KMS-11 (cell line): ENCODE results near the gene ASB2.

Experiments used
- H2AFZ ChIP-seq: fragments of 200-600 bp; sonication (generic); 2 replicates; pipeline ENCODE4 v1.6.1; 2016; ENCODE audit warnings: antibody characterized with exemption, mixed run types, low read depth
- H3K27ac ChIP-seq: fragments of 200-600 bp; sonication (generic); 2 replicates; pipeline ENCODE4 v1.6.1; 2016; ENCODE audit warnings: mild to moderate bottlenecking, mixed run types
- H3K27me3 ChIP-seq: fragments of 200-600 bp; sonication (generic); 2 replicates; pipeline ENCODE4 v1.6.1; 2017; ENCODE audit warnings: mild to moderate bottlenecking, low read depth, mixed run types, moderate library complexity; ENCODE audit not compliant: insufficient read depth
- H3K36me3 ChIP-seq: fragments of 200-600 bp; sonication (generic); 2 replicates; pipeline ENCODE4 v1.6.1; 2017; ENCODE audit warnings: mild to moderate bottlenecking, mixed run types; ENCODE audit not compliant: insufficient read depth
- H3K4me1 ChIP-seq: fragments of 200-600 bp; sonication (generic); 2 replicates; pipeline ENCODE4 v1.6.1; 2016; ENCODE audit warnings: mild to moderate bottlenecking, low read depth, mixed run types; ENCODE audit not compliant: poor library complexity, severe bottlenecking
- H3K4me2 ChIP-seq: fragments of 200-600 bp; sonication (generic); 2 replicates; pipeline ENCODE4 v1.7.0; 2016; ENCODE audit warnings: mild to moderate bottlenecking, mixed run types
- H3K4me3 ChIP-seq: fragments of 200-600 bp; sonication (generic); IDR thresholded peaks from 2 replicates; pipeline ENCODE4 v1.6.1; 2017; ENCODE audit warnings: low read depth, low read length, mixed read lengths; ENCODE audit not compliant: insufficient read depth
- H3K79me2 ChIP-seq: fragments of 200-600 bp; sonication (generic); 2 replicates; pipeline ENCODE4 v1.6.1; 2016; ENCODE audit warnings: low read depth, mixed run types; ENCODE audit not compliant: insufficient read depth
- H3K9ac ChIP-seq: fragments of 200-600 bp; sonication (generic); 2 replicates; pipeline ENCODE4 v1.6.1; 2016; ENCODE audit warnings: mild to moderate bottlenecking, mixed run types
- H4K20me1 ChIP-seq: fragments of 200-600 bp; sonication (generic); 2 replicates; pipeline ENCODE4 v1.6.1; 2016; ENCODE audit warnings: mild to moderate bottlenecking, mixed run types; ENCODE audit not compliant: insufficient read depth
- TF ChIP-seq, protein P1 (sequence below): fragments of 200-600 bp; sonication (generic); conservative IDR thresholded peaks from 2 replicates; pipeline ENCODE4 v1.6.1; 2017; ENCODE audit warnings: low read depth, mild to moderate bottlenecking, antibody characterized with exemption, low read length, moderate library complexity, mixed read lengths

The ASB2 gene

DNA sequence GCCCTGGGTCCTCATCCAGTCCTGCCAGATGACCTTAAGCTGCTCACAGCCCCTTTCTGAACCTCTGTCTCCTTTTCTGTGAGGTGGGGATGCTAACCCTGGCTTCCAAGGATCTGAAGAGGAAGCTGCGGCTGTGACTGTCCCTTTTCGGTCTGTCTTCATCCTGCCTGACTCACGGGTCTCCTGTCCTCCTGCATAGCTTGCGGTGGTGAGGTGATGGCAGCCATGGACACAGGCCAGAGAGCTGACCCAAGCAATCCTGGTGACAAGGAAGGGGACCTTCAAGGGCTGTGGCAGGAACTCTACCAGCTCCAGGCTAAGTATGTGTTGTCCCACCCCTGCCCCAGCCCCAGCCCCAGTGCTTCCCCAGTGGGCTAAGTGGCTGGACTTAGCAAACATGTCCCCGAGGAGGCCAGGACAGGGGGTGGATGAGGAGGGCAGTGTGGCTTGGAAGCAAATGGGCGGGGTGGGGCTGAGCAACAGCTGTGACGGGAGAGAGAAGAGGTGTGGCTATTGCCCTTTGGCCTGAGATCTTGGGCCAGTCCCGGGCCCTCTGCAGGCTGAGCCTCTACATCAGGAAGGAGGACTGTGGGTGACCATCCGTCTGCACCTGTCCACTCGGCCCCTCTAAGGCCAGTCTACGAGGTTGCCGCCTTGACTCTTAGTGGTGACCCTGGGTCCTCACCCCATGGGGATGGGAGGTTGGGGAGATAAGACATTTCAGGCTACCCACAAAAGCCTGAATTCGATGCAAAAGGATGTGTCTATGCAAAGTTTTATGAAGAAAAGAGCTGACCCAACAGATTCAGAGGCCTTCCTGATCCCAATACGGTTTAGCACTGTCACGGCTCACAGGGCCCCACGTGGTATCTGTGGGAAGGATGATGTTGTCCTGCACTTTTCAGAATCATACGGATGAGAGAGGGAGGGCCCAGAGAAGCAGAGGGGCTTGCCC lies 21.8 kb upstream of the ASB2 start:
- H3K9ac ChIP-seq = no peak overlapping the region
- H3K4me3 ChIP-seq = no peak overlapping the region
- TF ChIP-seq, protein P1, sequence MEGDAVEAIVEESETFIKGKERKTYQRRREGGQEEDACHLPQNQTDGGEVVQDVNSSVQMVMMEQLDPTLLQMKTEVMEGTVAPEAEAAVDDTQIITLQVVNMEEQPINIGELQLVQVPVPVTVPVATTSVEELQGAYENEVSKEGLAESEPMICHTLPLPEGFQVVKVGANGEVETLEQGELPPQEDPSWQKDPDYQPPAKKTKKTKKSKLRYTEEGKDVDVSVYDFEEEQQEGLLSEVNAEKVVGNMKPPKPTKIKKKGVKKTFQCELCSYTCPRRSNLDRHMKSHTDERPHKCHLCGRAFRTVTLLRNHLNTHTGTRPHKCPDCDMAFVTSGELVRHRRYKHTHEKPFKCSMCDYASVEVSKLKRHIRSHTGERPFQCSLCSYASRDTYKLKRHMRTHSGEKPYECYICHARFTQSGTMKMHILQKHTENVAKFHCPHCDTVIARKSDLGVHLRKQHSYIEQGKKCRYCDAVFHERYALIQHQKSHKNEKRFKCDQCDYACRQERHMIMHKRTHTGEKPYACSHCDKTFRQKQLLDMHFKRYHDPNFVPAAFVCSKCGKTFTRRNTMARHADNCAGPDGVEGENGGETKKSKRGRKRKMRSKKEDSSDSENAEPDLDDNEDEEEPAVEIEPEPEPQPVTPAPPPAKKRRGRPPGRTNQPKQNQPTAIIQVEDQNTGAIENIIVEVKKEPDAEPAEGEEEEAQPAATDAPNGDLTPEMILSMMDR = no peak
- peaks cover 35% of the 10 kb centered on the region for H3K4me1 ChIP-seq
- H3K27me3 ChIP-seq = no peaks in the 10 kb centered on the region
- H3K79me2 ChIP-seq = no peaks in the 10 kb centered on the region
- no peak overlapping the region for H3K4me2 ChIP-seq
- no peaks in the 10 kb centered on the region for H4K20me1 ChIP-seq
- H3K36me3 ChIP-seq = no peaks in the 10 kb centered on the region
- H3K27ac ChIP-seq = no peak overlapping the region
- no peak overlapping the region for H2AFZ ChIP-seq

DNA sequence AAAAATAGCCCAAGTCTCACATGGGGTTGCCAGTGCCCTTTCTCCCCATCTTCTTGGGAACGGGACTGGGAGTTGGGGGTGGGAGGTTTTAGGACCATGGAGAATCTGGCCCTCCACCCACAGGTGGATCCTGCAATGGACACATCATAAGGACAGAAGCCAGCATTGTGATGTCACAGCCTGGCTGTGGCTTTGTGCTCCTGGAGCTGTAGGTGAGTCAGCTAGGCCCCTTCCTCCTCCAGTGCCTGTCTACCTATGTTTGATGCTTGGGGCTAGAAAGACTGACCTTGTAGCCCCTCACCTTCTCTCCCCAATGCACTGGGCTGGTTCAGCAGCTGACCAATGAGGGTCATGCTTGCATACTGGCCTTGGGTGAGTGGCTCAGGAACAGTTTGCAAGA lies 20.7 kb upstream of the ASB2 start, which contains the start of gene CCDC197:
CCDC197 (plus strand) TSS at position 220 of the 400 bp plus-strand sequence. CDS start 831 bp downstream, outside the sequence.
- no peak within 1 kb of the TSS for H3K4me3 ChIP-seq
- H3K79me2 ChIP-seq = no peaks in the 10 kb centered on the region
- no peaks in the 10 kb centered on the region for H3K36me3 ChIP-seq
- no peak within 1 kb of the TSS for H3K9ac ChIP-seq
- TF ChIP-seq, protein P1 = no peak
- H3K4me1 ChIP-seq = peaks cover 34% of the 10 kb centered on the region
- H4K20me1 ChIP-seq = no peaks in the 10 kb centered on the region
- H3K27ac ChIP-seq = no peak within 1 kb of the TSS
- no peaks in the 10 kb centered on the region for H3K27me3 ChIP-seq
- H3K4me2 ChIP-seq = no peak within 1 kb of the TSS
- no peak within 1 kb of the TSS for H2AFZ ChIP-seq

DNA sequence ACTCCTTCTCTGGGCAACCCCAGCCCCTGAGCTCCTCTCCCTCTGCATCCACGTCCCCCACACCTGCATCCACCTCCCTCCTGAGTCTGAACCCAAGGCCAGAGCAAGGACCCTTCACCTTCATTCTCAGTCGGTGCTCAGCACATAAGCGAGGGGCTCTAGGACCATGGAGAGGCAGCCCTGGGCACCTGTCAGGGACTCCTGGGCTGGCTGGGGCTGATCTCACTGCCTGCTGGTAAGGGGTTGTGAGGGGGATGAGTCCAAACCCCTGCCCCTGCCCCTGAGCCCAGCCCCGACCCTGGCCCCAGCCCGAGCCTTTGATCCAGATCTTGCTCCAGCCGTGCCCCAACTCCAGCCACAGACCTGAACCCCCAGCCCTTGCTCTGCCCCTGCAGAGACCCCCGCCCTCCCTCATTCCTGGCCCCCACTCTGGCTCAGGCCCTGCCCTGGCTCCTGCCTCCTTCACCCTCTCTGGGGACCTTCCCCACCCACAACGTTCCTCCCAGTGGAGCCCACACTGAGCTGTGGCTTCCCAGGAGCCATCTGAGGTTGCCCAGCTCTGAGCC lies 19.8 kb upstream of the ASB2 start:
- no peaks in the 10 kb centered on the region for H3K36me3 ChIP-seq
- H3K79me2 ChIP-seq = no peaks in the 10 kb centered on the region
- no peak overlapping the region for H2AFZ ChIP-seq
- no peak overlapping the region for H3K27ac ChIP-seq
- H3K9ac ChIP-seq = no peak overlapping the region
- no peaks in the 10 kb centered on the region for H3K27me3 ChIP-seq
- H3K4me3 ChIP-seq = no peak overlapping the region
- TF ChIP-seq, protein P1 = no peak
- H3K4me2 ChIP-seq = no peak overlapping the region
- peaks cover 26% of the 10 kb centered on the region for H3K4me1 ChIP-seq
- no peaks in the 10 kb centered on the region for H4K20me1 ChIP-seq

DNA sequence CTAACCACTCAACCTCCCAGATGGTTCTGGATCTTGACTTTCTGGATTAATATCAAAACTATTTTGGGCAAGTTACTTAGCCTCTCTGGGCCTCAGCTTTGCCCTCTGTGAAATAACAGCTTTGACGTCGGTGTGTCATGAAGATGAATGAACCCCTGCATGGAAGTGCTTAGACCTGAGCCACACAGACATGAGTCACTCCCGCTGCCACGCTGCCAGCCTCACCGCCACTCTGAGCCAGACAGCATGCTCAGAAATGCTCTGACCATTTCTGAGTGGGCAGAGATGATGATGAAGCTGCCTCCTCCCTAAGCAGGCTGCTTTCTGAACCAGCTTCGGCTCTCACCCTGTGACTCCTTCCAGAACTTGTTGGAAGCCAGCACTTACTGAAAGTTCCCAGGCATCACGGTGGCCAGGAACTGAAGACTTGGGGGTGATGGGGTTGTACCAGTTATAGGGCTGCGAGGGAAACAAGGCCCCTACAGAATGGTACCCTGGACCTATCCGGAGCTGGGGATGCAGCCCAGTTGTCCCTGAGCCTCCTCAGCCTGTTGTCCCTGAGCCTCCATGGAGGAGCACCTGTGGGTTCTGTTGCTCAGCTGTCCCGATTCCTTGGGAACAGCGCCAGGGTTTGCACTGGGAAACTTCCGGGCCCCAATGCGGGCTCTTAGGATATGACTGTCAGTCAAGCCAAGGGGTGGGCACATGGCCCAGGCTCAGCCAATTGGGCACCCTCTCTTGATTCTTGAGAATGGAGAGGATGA lies 18.7 kb upstream of the ASB2 start:
- H3K4me1 ChIP-seq = peaks cover 19% of the 10 kb centered on the region
- no peaks in the 10 kb centered on the region for H3K79me2 ChIP-seq
- H3K9ac ChIP-seq = no peak overlapping the region
- H3K4me2 ChIP-seq = no peak overlapping the region
- H3K36me3 ChIP-seq = no peaks in the 10 kb centered on the region
- no peaks in the 10 kb centered on the region for H4K20me1 ChIP-seq
- H3K27me3 ChIP-seq = no peaks in the 10 kb centered on the region
- H3K27ac ChIP-seq = no peak overlapping the region
- TF ChIP-seq, protein P1 = no peak
- no peak overlapping the region for H3K4me3 ChIP-seq
- no peak overlapping the region for H2AFZ ChIP-seq
